PC-3 (cell line): ENCODE results near the gene ABAT.

Experiments
- CTCF ChIP-seq: fragments of 300-600 bp; sonication (generic); conservative IDR thresholded peaks from 2 replicates; pipeline ENCODE4 v1.5.1; 2017; ENCODE audit warnings: antibody characterized with exemption, low read depth, mild to moderate bottlenecking, low read length
- EZH2 ChIP-seq: fragments of 300-600 bp; sonication (generic); IDR thresholded peaks from one replicate; pipeline ENCODE4 v1.6.1; 2017; ENCODE audit warnings: antibody characterized with exemption, mild to moderate bottlenecking, low read length; ENCODE audit not compliant: unreplicated experiment
- EZH2phosphoT487 ChIP-seq: fragments of 300-600 bp; sonication (generic); IDR thresholded peaks from 2 replicates; pipeline ENCODE4 v1.6.1; 2018; ENCODE audit warnings: mild to moderate bottlenecking, antibody characterized with exemption, low read length, borderline replicate concordance

GRCh38 chr16:8645831-8646230 is 28.6 kb upstream of the ABAT start:
- no peak for TF ChIP-seq CTCF
- no peak for TF ChIP-seq EZH2
- no peak for TF ChIP-seq EZH2phosphoT487
